Prostate gland (tissue), 2 donors: ENCODE results near the gene RPL18. TPM values are rescaled to one million over a fixed set of nuclear protein-coding genes. Genes with fewer than 3 reads are reported as not detected.

Source experiments
- DNase-seq: peaks from one replicate; pipeline ENCODE4 v3.0.0-alpha.2; 2019; ENCODE audit warnings: low spot score
- H3K27ac ChIP-seq, 2 donors: fragments of 200-600 bp; sonication (generic); 2 replicates each; pipeline ENCODE4 v1.5.1; 2017 to 2019
- H3K27me3 ChIP-seq: fragments of 200-600 bp; sonication (generic); replicated peaks from 2 replicates; pipeline ENCODE4 v1.5.1; 2019; ENCODE audit not compliant: insufficient read depth
- H3K36me3 ChIP-seq, 2 donors: fragments of 200-600 bp; sonication (generic); 1 replicate in 1 of 2; 2 replicates in 1 of 2; pipeline versions ENCODE4 v1.5.1 to v1.8.1; 2017 to 2019
- H3K4me1 ChIP-seq: fragments of 200-600 bp; sonication (generic); replicated peaks from 2 replicates; pipeline ENCODE4 v1.5.1; 2019
- H3K4me3 ChIP-seq, 2 donors: fragments of 200-600 bp; sonication (generic); 2 replicates each; pipeline ENCODE4 v1.5.1; 2017 to 2019
- H3K9me3 ChIP-seq: fragments of 200-600 bp; sonication (generic); 2 replicates; pipeline ENCODE4 v1.5.1; 2017
- CTCF ChIP-seq, 4 experiments: fragments of 200-600 bp in 2 of 4; fragments of 450-650 bp in 2 of 4; sonication (generic) in 2 of 4; IDR thresholded peaks; 1 replicate in 3 of 4; 2 replicates in 1 of 4; pipeline ENCODE4 v1.5.1; 2016 to 2019; ENCODE audit warnings: antibody characterized with exemption in 4 of 4, mild to moderate bottlenecking in 2 of 4, moderate library complexity in 2 of 4
- POLR2A ChIP-seq: fragments of 450-650 bp; IDR thresholded peaks from one replicate; pipeline ENCODE4 v1.6.1; 2016; ENCODE audit warnings: antibody characterized with exemption, mild to moderate bottlenecking
- POLR2AphosphoS5 ChIP-seq: sonication (generic); formaldehyde crosslinking; IDR thresholded peaks from one replicate; pipeline ENCODE4 v1.6.1; 2017; ENCODE audit warnings: antibody characterized with exemption
- WGBS: methylation state at CpG from one replicate; pipeline ENCODE4 v1.1.5; 2018; 5-methylcytosine and 5-hydroxymethylcytosine counted together
- intact Hi-C: fragments of 100-400 bp; cut with DNase I; formaldehyde crosslinking; loops from one replicate; pipeline ENCODE4 v1.14.2; 2022
- total RNA-seq, 2 donors: library from RNA; depleted of rRNA; stranded (reverse); fragments of >200 nt; gene quantifications; one replicate each; pipeline ENCODE4 v1.1.0, GENCODE V29; 2016

The RPL18 gene
- total RNA-seq = 1,000 to 10,000 TPM; 2,096 to 3,914 TPM

- Histone ChIP-seq H3K9me3 (no peaks in the 10 kb centered on the region), H3K27ac (peak within 1 kb of the TSS; percentile 88), H3K36me3 (peaks cover 16 to 21% of the 10 kb centered on the region in 2 donors), H3K4me3 (peak within 1 kb of the TSS; percentile 83 to 89), H3K27me3 (no peaks in the 10 kb centered on the region), H3K4me1 (peaks cover 26% of the 10 kb centered on the region)
- intact Hi-C loops = no loop called here
- TF ChIP-seq POLR2AphosphoS5 (peak; percentile 100), CTCF (IDR thresholded peaks at IDR 0.05) (peak in 2 of 4 experiments; percentile 7 to 33), POLR2A (peak; percentile 78)
- WGBS = under 1% methylated on average over 67 of the region's 69 CpGs
- peak; percentile 99 for DNase-seq
Measured at GRCh38 chr19:48618916-48619691, at the start of gene RPL18, which contains the start of gene SPHK2. TSS of gene RPL18 (minus strand) at chr19:48619178. CDS start at chr19:48619143, 35 bp downstream. TSS of gene SPHK2 (plus strand) at chr19:48619506. CDS start at chr19:48620515, 1,009 bp downstream.

- no peak overlapping the region for H3K27ac ChIP-seq
- no peaks in the 10 kb centered on the region for H3K36me3 ChIP-seq
- no peaks in the 10 kb centered on the region for H3K27me3 ChIP-seq
- H3K4me3 ChIP-seq = no peak overlapping the region
- TF ChIP-seq POLR2A (no peak), POLR2AphosphoS5 (no peak), CTCF (IDR thresholded peaks at IDR 0.05) (no peak)
- H3K4me1 ChIP-seq = no peaks in the 10 kb centered on the region
- no peak for DNase-seq
- 96% methylated on average over 2 of the region's 2 CpGs for WGBS
- H3K9me3 ChIP-seq = no peaks in the 10 kb centered on the region
- intact Hi-C loops = no loop called here
Measured at GRCh38 chr19:48668761-48669160, 49.8 kb upstream of the RPL18 start.

- no peak for DNase-seq
- intact Hi-C loops = no loop called here
- no peaks in the 10 kb centered on the region for H3K4me1 ChIP-seq
- H3K27ac ChIP-seq = no peak overlapping the region
- TF ChIP-seq CTCF (IDR thresholded peaks at IDR 0.05) (no peak), POLR2AphosphoS5 (no peak), POLR2A (no peak)
- H3K9me3 ChIP-seq = no peaks in the 10 kb centered on the region
- H3K4me3 ChIP-seq = no peak overlapping the region
- 74% methylated on average over 3 of the region's 3 CpGs for WGBS
- H3K36me3 ChIP-seq = no peaks in the 10 kb centered on the region
- no peaks in the 10 kb centered on the region for H3K27me3 ChIP-seq
Measured at GRCh38 chr19:48668332-48668731, 49.4 kb upstream of the RPL18 start.

GRCh38 chr19:48665786-48666185, 46.8 kb upstream of the RPL18 start:
- Histone ChIP-seq H3K27me3 (no peaks in the 10 kb centered on the region), H3K4me1 (no peaks in the 10 kb centered on the region), H3K4me3 (no peak overlapping the region), H3K36me3 (no peaks in the 10 kb centered on the region), H3K9me3 (no peaks in the 10 kb centered on the region), H3K27ac (no peak overlapping the region)
- TF ChIP-seq CTCF (IDR thresholded peaks at IDR 0.05) (no peak), POLR2A (no peak), POLR2AphosphoS5 (no peak)
- DNase-seq = no peak
- WGBS = 68% methylated on average over 6 of the region's 6 CpGs
- intact Hi-C loops = no loop called here

- no peak for TF ChIP-seq POLR2A
- no peak for TF ChIP-seq POLR2AphosphoS5
- TF ChIP-seq CTCF (IDR thresholded peaks at IDR 0.05) = no peak
- H3K9me3 ChIP-seq = no peaks in the 10 kb centered on the region
- DNase-seq = no peak
- no peak overlapping the region for H3K27ac ChIP-seq
- intact Hi-C loops = no loop called here
- no peaks in the 10 kb centered on the region for H3K27me3 ChIP-seq
- H3K36me3 ChIP-seq = no peaks in the 10 kb centered on the region
- 82% methylated on average over 14 of the region's 14 CpGs for WGBS
- no peaks in the 10 kb centered on the region for H3K4me1 ChIP-seq
- H3K4me3 ChIP-seq = no peak overlapping the region
Measured at GRCh38 chr19:48664476-48664875, 45.5 kb upstream of the RPL18 start.
